Gastrocnemius medialis (tissue), 4 donors: ENCODE results near the gene PTPRJ.

ENCODE experiments used
- CTCF ChIP-seq, 5 experiments: fragments of 450-650 bp in 3 of 5; fragments of 200-600 bp in 2 of 5; sonication (generic) in 2 of 5; IDR thresholded peaks in 4 of 5; conservative IDR thresholded peaks in 1 of 5; 1 replicate in 4 of 5; 2 replicates in 1 of 5; pipeline ENCODE4 v1.5.1; 2016 to 2019; ENCODE audit warnings: antibody characterized with exemption in 5 of 5, mild to moderate bottlenecking in 3 of 5, moderate library complexity in 3 of 5
- POLR2A ChIP-seq, 2 donors: fragments of 450-650 bp; IDR thresholded peaks; one replicate each; pipeline ENCODE4 v1.6.1; 2017; ENCODE audit warnings: antibody characterized with exemption in 2 of 2, mild to moderate bottlenecking in 2 of 2, moderate library complexity in 2 of 2

GRCh38 chr11:47995360-47995769 lies 15.0 kb downstream of the PTPRJ start:
- TF ChIP-seq CTCF (IDR thresholded peaks at IDR 0.05 in 4 of 5, conservative IDR thresholded peaks at IDR 0.05 in 1 of 5) (no peak), POLR2A (IDR thresholded peaks at IDR 0.05) (no peak)
